OCI-LY1 (cell line): Measurements from ENCODE around the gene CTNNA3.

Source experiments
- EZH2 ChIP-seq: fragments of 200-600 bp; sonication (generic), shearing (Covaris generic); IDR thresholded peaks from 2 replicates; pipeline ENCODE4 v1.8.0; 2017; ENCODE audit warnings: borderline replicate concordance, mixed run types, mild to moderate bottlenecking, antibody characterized with exemption, low read length, moderate library complexity, mixed read lengths
- TF ChIP-seq, protein P1 (sequence below): fragments of 200-600 bp; sonication (generic), shearing (Covaris generic); IDR thresholded peaks from 2 replicates; pipeline ENCODE4 v1.5.1; 2017; ENCODE audit warnings: mild to moderate bottlenecking, antibody characterized with exemption, low read length, moderate library complexity, mixed read lengths

DNA sequence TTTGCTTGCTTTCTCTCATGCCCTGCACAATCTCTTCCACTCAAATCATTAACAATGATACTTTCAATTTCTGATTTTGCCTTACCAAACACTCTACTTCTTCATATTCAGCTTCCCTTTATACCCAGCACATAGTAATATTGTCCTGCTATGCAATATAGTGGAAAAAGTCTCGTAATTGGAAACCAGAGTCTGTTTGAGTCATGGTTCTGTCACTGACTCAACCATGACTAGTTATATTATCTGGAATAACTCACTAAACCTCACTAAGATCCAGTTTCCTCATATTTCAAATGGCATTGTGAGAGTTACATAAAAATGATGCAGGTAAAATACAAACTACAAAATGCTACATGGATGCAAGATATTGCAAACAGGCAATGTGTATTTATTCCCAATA is 868.6 kb downstream of the CTNNA3 start:
- TF ChIP-seq, protein P1, sequence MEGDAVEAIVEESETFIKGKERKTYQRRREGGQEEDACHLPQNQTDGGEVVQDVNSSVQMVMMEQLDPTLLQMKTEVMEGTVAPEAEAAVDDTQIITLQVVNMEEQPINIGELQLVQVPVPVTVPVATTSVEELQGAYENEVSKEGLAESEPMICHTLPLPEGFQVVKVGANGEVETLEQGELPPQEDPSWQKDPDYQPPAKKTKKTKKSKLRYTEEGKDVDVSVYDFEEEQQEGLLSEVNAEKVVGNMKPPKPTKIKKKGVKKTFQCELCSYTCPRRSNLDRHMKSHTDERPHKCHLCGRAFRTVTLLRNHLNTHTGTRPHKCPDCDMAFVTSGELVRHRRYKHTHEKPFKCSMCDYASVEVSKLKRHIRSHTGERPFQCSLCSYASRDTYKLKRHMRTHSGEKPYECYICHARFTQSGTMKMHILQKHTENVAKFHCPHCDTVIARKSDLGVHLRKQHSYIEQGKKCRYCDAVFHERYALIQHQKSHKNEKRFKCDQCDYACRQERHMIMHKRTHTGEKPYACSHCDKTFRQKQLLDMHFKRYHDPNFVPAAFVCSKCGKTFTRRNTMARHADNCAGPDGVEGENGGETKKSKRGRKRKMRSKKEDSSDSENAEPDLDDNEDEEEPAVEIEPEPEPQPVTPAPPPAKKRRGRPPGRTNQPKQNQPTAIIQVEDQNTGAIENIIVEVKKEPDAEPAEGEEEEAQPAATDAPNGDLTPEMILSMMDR, result no peak
- TF ChIP-seq EZH2, result no peak
